ENCODE data around the gene CLRN2.
"Not testable (repeated sequence)": the region's sequence is repeated elsewhere in the genome, so short reads cannot be mapped to it uniquely, and the experiment has no call there.

Gene CLRN2

GRCh38 chr4:17515445-17516407, 761 bp downstream of the CLRN2 start:
- no peak overlapping the region for H3K27ac Mint-ChIP-seq
- H3K27me3 Mint-ChIP-seq (ENCODE audit: low read depth) = peaks cover 27% of the 10 kb centered on the region
- H3K36me3 Mint-ChIP-seq (ENCODE audit: low read depth) = peaks cover 2% of the 10 kb centered on the region
- H3K9me3 Mint-ChIP-seq = no peaks in the 10 kb centered on the region
- H3K4me3 Mint-ChIP-seq = no peak overlapping the region
- DNase-seq (ENCODE audit: low spot score) = no peak
- H3K4me1 Mint-ChIP-seq (ENCODE audit: low read depth) = peaks cover 14% of the 10 kb centered on the region

GRCh38 chr4:17516980-17517379, 2.0 kb downstream of the CLRN2 start:
- H3K27me3 Mint-ChIP-seq (ENCODE audit: low read depth) = peaks cover 27% of the 10 kb centered on the region
- no peak overlapping the region for H3K4me3 Mint-ChIP-seq
- no peaks in the 10 kb centered on the region for H3K36me3 Mint-ChIP-seq (ENCODE audit: low read depth)
- H3K9me3 Mint-ChIP-seq = no peaks in the 10 kb centered on the region
- H3K27ac Mint-ChIP-seq = no peak overlapping the region
- DNase-seq (ENCODE audit: low spot score) = no peak
- peaks cover 10% of the 10 kb centered on the region for H3K4me1 Mint-ChIP-seq (ENCODE audit: low read depth)

DNA sequence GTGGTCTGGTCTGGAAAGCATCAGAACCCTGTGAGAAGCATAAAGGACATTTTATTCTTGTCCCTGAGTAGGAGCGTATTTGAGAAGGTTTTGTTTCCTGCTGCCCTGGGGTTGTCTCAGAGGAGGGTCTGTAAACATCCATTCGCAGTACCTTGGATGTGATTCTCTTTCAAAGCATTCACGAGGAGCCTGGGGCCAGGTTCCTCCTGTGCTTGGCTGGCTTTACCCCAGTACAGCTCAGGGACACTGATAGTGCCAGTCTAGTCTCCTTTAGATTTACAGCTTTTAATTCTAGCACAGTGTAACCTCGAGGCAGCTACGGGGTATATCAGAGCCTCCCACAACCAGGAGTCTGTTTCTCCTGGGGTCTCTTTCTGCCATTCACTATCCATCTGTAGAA, 2.7 kb downstream of the CLRN2 start:
- peaks cover 6% of the 10 kb centered on the region for H3K4me1 Mint-ChIP-seq (ENCODE audit: low read depth)
- H3K27ac Mint-ChIP-seq = no peak overlapping the region

GRCh38 chr4:17521595-17521994, 6.6 kb downstream of the CLRN2 start:
- H3K9me3 Mint-ChIP-seq = no peaks in the 10 kb centered on the region
- no peak overlapping the region for H3K4me3 Mint-ChIP-seq
- no peaks in the 10 kb centered on the region for H3K36me3 Mint-ChIP-seq (ENCODE audit: low read depth)
- H3K27me3 Mint-ChIP-seq (ENCODE audit: low read depth) = peaks cover 27% of the 10 kb centered on the region
- DNase-seq (ENCODE audit: low spot score) = no peak
- H3K27ac Mint-ChIP-seq = no peak overlapping the region
- no peaks in the 10 kb centered on the region for H3K4me1 Mint-ChIP-seq (ENCODE audit: low read depth)

More for the DNA sequence above, 2.7 kb downstream of the CLRN2 start:
- DNase-seq (ENCODE audit: low spot score) = no peak
- Mint-ChIP-seq H3K27me3 (ENCODE audit: low read depth) (peaks cover 27% of the 10 kb centered on the region), H3K9me3 (no peaks in the 10 kb centered on the region), H3K4me3 (no peak overlapping the region), H3K36me3 (ENCODE audit: low read depth) (no peaks in the 10 kb centered on the region)

- Mint-ChIP-seq H3K27ac (no peak overlapping the region), H3K9me3 (no peaks in the 10 kb centered on the region), H3K4me1 (ENCODE audit: low read depth) (no peaks in the 10 kb centered on the region), H3K36me3 (ENCODE audit: low read depth) (no peaks in the 10 kb centered on the region), H3K27me3 (ENCODE audit: low read depth) (peaks cover 23% of the 10 kb centered on the region), H3K4me3 (no peak overlapping the region)
- DNase-seq (ENCODE audit: low spot score) = no peak
Observed at GRCh38 chr4:17523662-17524061, 8.7 kb downstream of the CLRN2 start.

- Mint-ChIP-seq H3K4me1 (ENCODE audit: low read depth) (no peaks in the 10 kb centered on the region), H3K9me3 (no peaks in the 10 kb centered on the region), H3K27me3 (ENCODE audit: low read depth) (peaks cover 13% of the 10 kb centered on the region), H3K27ac (no peak overlapping the region), H3K36me3 (ENCODE audit: low read depth) (no peaks in the 10 kb centered on the region), H3K4me3 (no peak overlapping the region)
- DNase-seq (ENCODE audit: low spot score) = no peak
Observed at GRCh38 chr4:17526695-17527477, 11.9 kb downstream of the CLRN2 start.

DNA sequence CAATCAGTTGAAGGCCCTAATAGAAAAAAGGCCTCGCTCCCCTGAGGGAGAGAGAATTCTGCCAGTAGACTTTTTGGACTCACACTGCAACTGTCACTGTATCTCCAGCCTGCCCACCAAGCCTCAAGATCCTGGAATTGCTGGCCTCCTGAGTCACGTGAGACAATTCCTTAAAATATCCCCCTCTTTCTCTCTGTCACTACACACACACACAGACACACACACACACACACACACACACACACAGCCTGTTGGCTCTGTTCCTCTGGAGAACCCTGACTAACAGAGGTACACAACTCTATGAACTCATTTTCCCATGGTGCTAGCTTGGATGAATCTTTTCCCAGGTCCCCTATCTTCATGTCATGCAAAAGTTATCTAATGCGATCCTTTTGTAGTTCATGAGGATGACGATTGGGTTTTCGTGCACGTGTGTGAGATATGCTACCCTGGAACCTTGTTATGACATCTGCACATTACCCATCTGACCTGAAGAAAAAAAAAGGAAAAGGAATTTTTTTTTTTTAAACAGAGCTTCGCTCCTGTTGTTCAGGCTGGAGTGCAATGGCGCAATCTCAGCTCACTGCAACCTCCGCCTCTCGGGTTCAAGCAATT, 13.7 kb downstream of the CLRN2 start:
- Mint-ChIP-seq H3K4me1 (ENCODE audit: low read depth) (no peaks in the 10 kb centered on the region), H3K4me3 (no peak overlapping the region), H3K27me3 (ENCODE audit: low read depth) (peaks cover 12% of the 10 kb centered on the region), H3K27ac (no peak overlapping the region), H3K36me3 (ENCODE audit: low read depth) (no peaks in the 10 kb centered on the region), H3K9me3 (no peaks in the 10 kb centered on the region)
- no peak for DNase-seq (ENCODE audit: low spot score)

GRCh38 chr4:17531538-17532285, 16.7 kb downstream of the CLRN2 start:
- H3K4me1 Mint-ChIP-seq (ENCODE audit: low read depth) = peaks cover 4% of the 10 kb centered on the region
- H3K4me3 Mint-ChIP-seq = no peak overlapping the region
- no peaks in the 10 kb centered on the region for H3K36me3 Mint-ChIP-seq (ENCODE audit: low read depth)
- H3K9me3 Mint-ChIP-seq = no peaks in the 10 kb centered on the region
- DNase-seq (ENCODE audit: low spot score) = no peak
- H3K27me3 Mint-ChIP-seq (ENCODE audit: low read depth) = peaks cover 10% of the 10 kb centered on the region
- H3K27ac Mint-ChIP-seq = no peak overlapping the region

- Mint-ChIP-seq H3K27me3 (ENCODE audit: low read depth) (peaks cover 5% of the 10 kb centered on the region), H3K36me3 (ENCODE audit: low read depth) (no peaks in the 10 kb centered on the region), H3K4me3 (no peak overlapping the region), H3K4me1 (ENCODE audit: low read depth) (peaks cover 4% of the 10 kb centered on the region), H3K27ac (no peak overlapping the region), H3K9me3 (no peaks in the 10 kb centered on the region)
- DNase-seq (ENCODE audit: low spot score) = no peak
Observed at GRCh38 chr4:17534705-17535104, 19.7 kb downstream of the CLRN2 start.

DNA sequence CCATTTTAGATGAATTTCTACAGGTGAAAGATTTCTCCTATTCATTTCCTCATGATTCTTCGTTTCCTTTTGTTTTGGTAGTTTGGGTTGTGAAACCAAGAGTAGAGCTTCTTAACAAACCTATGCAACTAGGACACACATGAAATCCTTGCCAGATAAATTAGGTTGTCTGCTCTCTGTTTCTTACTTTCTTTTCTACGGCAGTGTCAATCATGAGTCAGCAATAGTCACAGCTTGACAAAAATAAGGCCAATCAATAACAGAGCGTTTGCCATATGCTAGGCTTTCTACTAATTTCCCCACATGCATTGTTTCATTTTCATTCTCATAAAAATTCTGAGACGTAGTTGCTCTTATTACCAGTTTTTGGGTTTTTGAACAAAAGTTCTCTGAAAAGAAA, 20.3 kb downstream of the CLRN2 start:
- peaks cover 7% of the 10 kb centered on the region for H3K27me3 Mint-ChIP-seq (ENCODE audit: low read depth)

DNA sequence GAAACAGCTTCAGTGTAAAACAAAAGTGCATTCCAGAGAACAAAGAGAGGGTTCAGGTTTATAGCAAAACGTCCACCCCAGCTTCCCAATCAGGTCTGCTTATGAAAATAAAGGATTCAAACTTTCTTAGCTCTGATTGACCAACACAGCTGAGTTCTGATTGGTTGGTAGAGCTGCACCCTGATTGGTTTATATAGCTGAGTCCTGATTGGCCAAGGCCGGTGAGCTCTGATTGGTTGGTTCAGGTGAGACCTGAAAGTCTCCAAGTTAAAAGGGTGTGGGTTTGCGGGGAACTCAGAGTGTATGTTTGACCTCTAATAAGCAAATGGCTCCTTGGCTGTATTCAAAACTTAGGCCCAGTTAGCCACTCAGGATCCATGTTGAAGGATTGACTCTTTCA, 20.9 kb downstream of the CLRN2 start:
- H3K4me3 Mint-ChIP-seq = no peak overlapping the region
- DNase-seq (ENCODE audit: low spot score) = no peak
- H3K36me3 Mint-ChIP-seq (ENCODE audit: low read depth) = no peaks in the 10 kb centered on the region
- peaks cover 4% of the 10 kb centered on the region for H3K4me1 Mint-ChIP-seq (ENCODE audit: low read depth)
- no peaks in the 10 kb centered on the region for H3K9me3 Mint-ChIP-seq
- H3K27ac Mint-ChIP-seq = no peak overlapping the region
- peaks cover 6% of the 10 kb centered on the region for H3K27me3 Mint-ChIP-seq (ENCODE audit: low read depth)

More for the DNA sequence above, 20.3 kb downstream of the CLRN2 start:
- Mint-ChIP-seq H3K9me3 (no peaks in the 10 kb centered on the region), H3K4me3 (no peak overlapping the region), H3K36me3 (ENCODE audit: low read depth) (no peaks in the 10 kb centered on the region), H3K27ac (no peak overlapping the region), H3K4me1 (ENCODE audit: low read depth) (peaks cover 4% of the 10 kb centered on the region)
- DNase-seq (ENCODE audit: low spot score) = no peak

GRCh38 chr4:17537060-17537459, 22.1 kb downstream of the CLRN2 start:
- not testable (repeated sequence) for H3K27me3 Mint-ChIP-seq (ENCODE audit: low read depth); H3K9me3 Mint-ChIP-seq; H3K4me3 Mint-ChIP-seq; DNase-seq (ENCODE audit: low spot score); H3K27ac Mint-ChIP-seq; H3K36me3 Mint-ChIP-seq (ENCODE audit: low read depth); H3K4me1 Mint-ChIP-seq (ENCODE audit: low read depth)

DNA sequence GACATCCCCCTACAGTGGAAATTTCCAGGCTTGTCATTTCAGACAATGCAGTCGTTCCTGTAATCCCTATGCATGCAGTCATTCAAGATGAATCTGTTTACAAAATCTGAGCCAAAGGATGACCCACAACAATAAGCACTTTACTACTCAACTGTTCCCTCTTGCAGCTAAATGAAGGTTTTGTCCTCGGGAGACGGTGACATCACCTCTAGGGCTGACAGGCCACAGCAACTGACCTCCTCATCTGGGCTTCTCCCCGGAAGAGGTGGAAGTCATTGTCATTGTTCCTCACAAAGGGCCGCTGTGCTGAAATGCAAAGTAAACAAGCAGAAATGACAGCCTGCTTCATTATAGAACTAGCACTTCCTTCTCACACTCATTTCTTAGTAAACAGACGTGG, 29.2 kb downstream of the CLRN2 start:
- H3K27me3 Mint-ChIP-seq (ENCODE audit: low read depth) = peaks cover 12% of the 10 kb centered on the region
- H3K4me1 Mint-ChIP-seq (ENCODE audit: low read depth) = peaks cover 4% of the 10 kb centered on the region
- no peaks in the 10 kb centered on the region for H3K9me3 Mint-ChIP-seq
- H3K4me3 Mint-ChIP-seq = no peak overlapping the region
- no peak overlapping the region for H3K27ac Mint-ChIP-seq
- no peaks in the 10 kb centered on the region for H3K36me3 Mint-ChIP-seq (ENCODE audit: low read depth)
- no peak for DNase-seq (ENCODE audit: low spot score)

All from T-helper 2 cell treated with Interferon-gamma antibody and Interleukin-4, amounts not matched to agents 5 μg/mL and 100 μg/mL, for 36 hours (primary cell).